Measurements from ENCODE around the gene TXNL4A. TPM values are rescaled to one million over a fixed set of nuclear protein-coding genes. Genes with fewer than 3 reads are reported as not detected.

Gene TXNL4A
- total RNA-seq, 1 donor from 2014 or later: 79.5 TPM

DNA sequence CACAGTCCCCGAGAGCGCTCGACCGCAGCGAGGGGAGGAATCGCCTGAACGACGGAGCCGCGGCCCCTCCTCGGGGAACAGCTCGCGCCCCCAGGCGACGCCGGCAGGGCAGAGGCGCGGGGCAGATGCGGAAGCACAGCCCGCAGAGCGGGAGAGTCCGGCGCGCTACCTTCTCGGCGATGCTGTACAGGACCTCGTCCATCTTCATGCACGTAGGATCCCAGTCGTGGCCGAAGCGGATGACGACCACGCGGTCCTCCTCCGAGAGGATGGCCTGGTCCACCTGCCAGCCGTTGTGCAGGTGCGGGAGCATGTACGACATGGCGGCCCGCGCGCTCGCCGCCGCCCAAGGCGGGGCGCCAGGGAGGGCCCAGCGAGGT is 302 bp downstream of the TXNL4A start:
- peaks cover 28% of the 10 kb centered on the region for H3K4me1 Mint-ChIP-seq
- peaks cover 9% of the 10 kb centered on the region for H3K36me3 Mint-ChIP-seq
- peak; percentile 45 to 76 for DNase-seq (ENCODE audit: low spot score in 2 of 2, unreplicated experiment in 2 of 2)
- no peaks in the 10 kb centered on the region for H3K27me3 Mint-ChIP-seq (ENCODE audit: low read depth)
- no peaks in the 10 kb centered on the region for H3K9me3 Mint-ChIP-seq
- peak overlapping the region; percentile 91 for H3K27ac Mint-ChIP-seq
- TF ChIP-seq CTCF (IDR thresholded peaks at IDR 0.05; ENCODE audit: unreplicated experiment): no peak
- peak overlapping the region; percentile 93 for H3K4me3 Mint-ChIP-seq

- Mint-ChIP-seq H3K4me3 (peak overlapping the region; percentile 93), H3K4me1 (peaks cover 26% of the 10 kb centered on the region), H3K36me3 (peaks cover 9% of the 10 kb centered on the region), H3K27me3 (ENCODE audit: low read depth) (no peaks in the 10 kb centered on the region), H3K27ac (peak overlapping the region; percentile 91), H3K9me3 (no peaks in the 10 kb centered on the region)
- TF ChIP-seq CTCF (IDR thresholded peaks at IDR 0.05; ENCODE audit: unreplicated experiment): no peak
- no peak for DNase-seq (ENCODE audit: low spot score in 2 of 2, unreplicated experiment in 2 of 2)
These were observed 797 bp downstream of the TXNL4A start for GRCh38 chr18:79987566-79987965.

DNA sequence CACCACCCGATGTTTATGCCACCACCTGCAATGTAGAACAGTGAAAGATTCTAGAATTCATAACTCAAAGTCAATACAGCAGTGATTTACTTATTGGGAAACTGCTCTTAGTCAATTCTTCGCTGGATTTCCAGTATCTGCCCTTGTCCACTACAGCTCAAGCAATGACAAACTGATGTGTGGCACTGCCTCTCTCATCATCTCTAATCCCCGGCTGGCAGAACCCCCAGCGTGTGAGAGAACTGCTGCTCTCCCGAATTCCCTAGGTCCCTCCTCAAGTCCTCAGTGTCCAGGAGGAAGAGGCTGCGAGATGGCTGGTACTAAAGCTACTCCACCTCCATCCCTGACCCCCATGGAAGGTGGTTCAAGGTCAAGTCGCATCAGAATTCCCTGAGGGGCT is 1.6 kb downstream of the TXNL4A start:
- Mint-ChIP-seq H3K27me3 (ENCODE audit: low read depth) (no peaks in the 10 kb centered on the region), H3K4me3 (peak overlapping the region; percentile 93), H3K27ac (peak overlapping the region; percentile 91), H3K4me1 (peaks cover 28% of the 10 kb centered on the region), H3K36me3 (peaks cover 9% of the 10 kb centered on the region), H3K9me3 (no peaks in the 10 kb centered on the region)
- no peak for TF ChIP-seq CTCF (IDR thresholded peaks at IDR 0.05; ENCODE audit: unreplicated experiment)
- DNase-seq (ENCODE audit: low spot score in 2 of 2, unreplicated experiment in 2 of 2): no peak

GRCh38 chr18:79985172-79985571 is 3.2 kb downstream of the TXNL4A start:
- Mint-ChIP-seq H3K9me3 (no peaks in the 10 kb centered on the region), H3K4me1 (peaks cover 28% of the 10 kb centered on the region), H3K27ac (no peak overlapping the region), H3K4me3 (no peak overlapping the region), H3K36me3 (peaks cover 9% of the 10 kb centered on the region), H3K27me3 (ENCODE audit: low read depth) (no peaks in the 10 kb centered on the region)
- DNase-seq (ENCODE audit: low spot score in 2 of 2, unreplicated experiment in 2 of 2): no peak
- no peak for TF ChIP-seq CTCF (IDR thresholded peaks at IDR 0.05; ENCODE audit: unreplicated experiment)

DNA sequence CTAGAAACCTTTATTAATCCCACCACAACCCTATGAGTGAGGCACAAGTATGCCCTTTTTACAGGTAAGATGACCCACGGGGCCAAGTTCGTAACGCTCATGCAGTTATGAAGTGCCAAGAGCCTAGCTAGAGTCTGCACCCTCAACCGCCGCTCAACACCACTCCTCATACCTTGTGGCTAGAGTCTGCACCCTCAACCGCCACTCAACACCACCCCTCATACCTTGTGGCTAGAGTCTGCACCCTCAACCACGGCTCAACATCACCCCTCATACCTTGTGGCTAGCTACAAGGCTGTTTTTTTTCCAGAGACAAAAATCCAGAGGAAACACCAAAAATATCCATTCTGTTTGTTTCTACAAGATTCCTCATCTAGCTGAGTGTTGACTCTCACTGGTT is 4.6 kb downstream of the TXNL4A start:
- no peak for TF ChIP-seq CTCF (IDR thresholded peaks at IDR 0.05; ENCODE audit: unreplicated experiment)
- Mint-ChIP-seq H3K36me3 (peaks cover 15% of the 10 kb centered on the region), H3K27ac (peak overlapping the region; percentile 48), H3K4me1 (peaks cover 23% of the 10 kb centered on the region), H3K9me3 (no peaks in the 10 kb centered on the region), H3K4me3 (no peak overlapping the region), H3K27me3 (ENCODE audit: low read depth) (no peaks in the 10 kb centered on the region)
- no peak for DNase-seq (ENCODE audit: low spot score in 2 of 2, unreplicated experiment in 2 of 2)

GRCh38 chr18:79983253-79983652 is 5.1 kb downstream of the TXNL4A start:
- DNase-seq (ENCODE audit: low spot score in 2 of 2, unreplicated experiment in 2 of 2): no peak
- peak overlapping the region; percentile 24 for H3K27ac Mint-ChIP-seq
- no peaks in the 10 kb centered on the region for H3K27me3 Mint-ChIP-seq (ENCODE audit: low read depth)
- no peaks in the 10 kb centered on the region for H3K9me3 Mint-ChIP-seq
- H3K4me3 Mint-ChIP-seq: no peak overlapping the region
- peaks cover 22% of the 10 kb centered on the region for H3K4me1 Mint-ChIP-seq
- TF ChIP-seq CTCF (IDR thresholded peaks at IDR 0.05; ENCODE audit: unreplicated experiment): no peak
- H3K36me3 Mint-ChIP-seq: peaks cover 15% of the 10 kb centered on the region

Data from mesothelial cell of epicardium (in vitro differentiated cells).